ENCODE measurements around the gene RAET1G. TPM values are rescaled to one million over a fixed set of nuclear protein-coding genes. Genes with fewer than 3 reads are reported as not detected.
"Not testable (repeated sequence)": the region's sequence is repeated elsewhere in the genome, so short reads cannot be mapped to it uniquely, and the experiment has no call there.

Gene RAET1G
- total RNA-seq, 1 donor from 2014 or later, result 1.2 TPM

GRCh38 chr6:149961728-149962425 lies 39.0 kb upstream of the RAET1G start:
- TF ChIP-seq CTCF (IDR thresholded peaks at IDR 0.05), result no peak
- Histone ChIP-seq H3K27me3 (peaks cover 80% of the 10 kb centered on the region), H3K27ac (no peak overlapping the region), H3K4me1 (peaks cover 13% of the 10 kb centered on the region), H3K9me3 (no peaks in the 10 kb centered on the region), H3K36me3 (no peaks in the 10 kb centered on the region), H3K4me3 (no peak overlapping the region)
- intact Hi-C loops (cut with DNase I), result no loop called here
- ATAC-seq, result no peak
- DNase-seq, result no peak

- no peak overlapping the region for H3K27ac ChIP-seq
- no peaks in the 10 kb centered on the region for H3K9me3 ChIP-seq
- no peaks in the 10 kb centered on the region for H3K36me3 ChIP-seq
- DNase-seq (no peak), ATAC-seq (no peak)
- peaks cover 82% of the 10 kb centered on the region for H3K27me3 ChIP-seq
- no peak overlapping the region for H3K4me3 ChIP-seq
- intact Hi-C loops (cut with DNase I), result no loop called here
- no peak for TF ChIP-seq CTCF (IDR thresholded peaks at IDR 0.05)
- peaks cover 13% of the 10 kb centered on the region for H3K4me1 ChIP-seq
Measured at GRCh38 chr6:149960488-149960887, 37.6 kb upstream of the RAET1G start.

- DNase-seq; intact Hi-C loops (cut with DNase I); H3K27ac ChIP-seq; ATAC-seq; H3K4me3 ChIP-seq; H3K9me3 ChIP-seq; H3K36me3 ChIP-seq: not testable (repeated sequence)
- H3K27me3 ChIP-seq, result peaks cover 82% of the 10 kb centered on the region
- peaks cover 11% of the 10 kb centered on the region for H3K4me1 ChIP-seq
Measured at GRCh38 chr6:149959806-149960205, 36.9 kb upstream of the RAET1G start.

- H3K4me1 ChIP-seq; H3K9me3 ChIP-seq; H3K4me3 ChIP-seq; H3K36me3 ChIP-seq; intact Hi-C loops (cut with DNase I); ATAC-seq; H3K27ac ChIP-seq; DNase-seq: not testable (repeated sequence)
- peaks cover 83% of the 10 kb centered on the region for H3K27me3 ChIP-seq
Measured at GRCh38 chr6:149958124-149958523, 35.2 kb upstream of the RAET1G start.

- intact Hi-C loops (cut with DNase I); H3K27ac ChIP-seq; H3K4me3 ChIP-seq; H3K4me1 ChIP-seq; DNase-seq; ATAC-seq; H3K36me3 ChIP-seq; H3K9me3 ChIP-seq: not testable (repeated sequence)
- H3K27me3 ChIP-seq, result peaks cover 88% of the 10 kb centered on the region
Measured at GRCh38 chr6:149955654-149956317, 32.9 kb upstream of the RAET1G start.

- ATAC-seq; intact Hi-C loops (cut with DNase I); H3K27ac ChIP-seq; DNase-seq; H3K9me3 ChIP-seq; H3K4me1 ChIP-seq; H3K36me3 ChIP-seq; H3K4me3 ChIP-seq: not testable (repeated sequence)
- peaks cover 88% of the 10 kb centered on the region for H3K27me3 ChIP-seq
Measured at GRCh38 chr6:149954984-149955653, 32.2 kb upstream of the RAET1G start.

- H3K9me3 ChIP-seq; H3K4me3 ChIP-seq; DNase-seq; H3K27ac ChIP-seq; H3K36me3 ChIP-seq; intact Hi-C loops (cut with DNase I); H3K4me1 ChIP-seq: not testable (repeated sequence)
- peak; percentile 41 for ATAC-seq
- H3K27me3 ChIP-seq, result peaks cover 83% of the 10 kb centered on the region
Measured at GRCh38 chr6:149954328-149954983, 31.5 kb upstream of the RAET1G start.

GRCh38 chr6:149953934-149954327 lies 31.0 kb upstream of the RAET1G start:
- DNase-seq, result not testable (repeated sequence)

GRCh38 chr6:149953390-149953789 lies 30.5 kb upstream of the RAET1G start:
- H3K4me3 ChIP-seq; H3K27ac ChIP-seq; H3K36me3 ChIP-seq; ATAC-seq; intact Hi-C loops (cut with DNase I); H3K4me1 ChIP-seq; DNase-seq; H3K9me3 ChIP-seq: not testable (repeated sequence)
- peaks cover 75% of the 10 kb centered on the region for H3K27me3 ChIP-seq

More at GRCh38 chr6:149953934-149954327, 31.0 kb upstream of the RAET1G start:
- H3K9me3 ChIP-seq; H3K4me3 ChIP-seq; intact Hi-C loops (cut with DNase I); H3K36me3 ChIP-seq; H3K4me1 ChIP-seq; H3K27ac ChIP-seq: not testable (repeated sequence)
- peak; percentile 86 for ATAC-seq
- H3K27me3 ChIP-seq, result peaks cover 78% of the 10 kb centered on the region
